WTC11 (cell line): ENCODE results near the gene NPIPB6. TPM values are rescaled to one million over a fixed set of nuclear protein-coding genes. Genes with fewer than 3 reads are reported as not detected.

ENCODE experiments used
- ARID4B ChIP-seq: sonication (generic); formaldehyde crosslinking; IDR thresholded peaks from 2 replicates; pipeline ENCODE4 v1.8.0; 2023; ENCODE audit warnings: missing genetic modification reagents, mild to moderate bottlenecking, borderline replicate concordance
- ATF3 ChIP-seq: sonication (generic); formaldehyde crosslinking; conservative IDR thresholded peaks from 2 replicates; pipeline ENCODE4 v1.8.1; 2022; ENCODE audit warnings: mild to moderate bottlenecking, missing genetic modification reagents
- CBFB ChIP-seq: sonication (generic); formaldehyde crosslinking; IDR thresholded peaks from 2 replicates; pipeline ENCODE4 v1.8.1; 2022; ENCODE audit warnings: mild to moderate bottlenecking, low read depth, missing genetic modification reagents
- E2F5 ChIP-seq: sonication (generic); formaldehyde crosslinking; IDR thresholded peaks from 2 replicates; pipeline ENCODE4 v1.8.1; 2022; ENCODE audit warnings: mild to moderate bottlenecking, moderate library complexity, missing genetic modification reagents
- ETV6 ChIP-seq: sonication (generic); formaldehyde crosslinking; IDR thresholded peaks from 2 replicates; pipeline ENCODE4 v1.8.1; 2022; ENCODE audit warnings: mild to moderate bottlenecking, missing genetic modification reagents
- FOXK1 ChIP-seq: sonication (generic); formaldehyde crosslinking; IDR thresholded peaks from 2 replicates; pipeline ENCODE4 v1.8.0; 2022; ENCODE audit warnings: mild to moderate bottlenecking, moderate library complexity, missing genetic modification reagents
- FOXP4 ChIP-seq: sonication (generic); formaldehyde crosslinking; IDR thresholded peaks from 2 replicates; pipeline ENCODE4 v1.8.0; 2022; ENCODE audit warnings: mild to moderate bottlenecking, missing genetic modification reagents
- IRF1 ChIP-seq: sonication (generic); formaldehyde crosslinking; IDR thresholded peaks from 2 replicates; pipeline ENCODE4 v1.8.0; 2023; ENCODE audit warnings: missing genetic modification reagents
- KAT7 ChIP-seq: sonication (generic); formaldehyde crosslinking; IDR thresholded peaks from 2 replicates; pipeline ENCODE4 v1.8.1; 2023; ENCODE audit warnings: missing genetic modification reagents, mild to moderate bottlenecking, borderline replicate concordance
- NR1H2 ChIP-seq: sonication (generic); formaldehyde crosslinking; IDR thresholded peaks from 2 replicates; pipeline ENCODE4 v1.9.0; 2021; ENCODE audit warnings: mild to moderate bottlenecking, moderate library complexity, missing genetic modification reagents
- RORB ChIP-seq: fragments of 250-450 bp; sonication (Bioruptor Pico); IDR thresholded peaks from 2 replicates; pipeline ENCODE4 v1.9.0; 2021; ENCODE audit warnings: mild to moderate bottlenecking
- SMAD4 ChIP-seq: sonication (generic); formaldehyde crosslinking; IDR thresholded peaks from 2 replicates; pipeline ENCODE4 v1.8.0; 2022; ENCODE audit warnings: mild to moderate bottlenecking, missing genetic modification reagents
- ZMAT4 ChIP-seq: fragments of 250-450 bp; sonication (Bioruptor Pico); IDR thresholded peaks from 2 replicates; pipeline ENCODE4 v1.9.0; 2021; ENCODE audit warnings: mild to moderate bottlenecking
- ZNF219 ChIP-seq: sonication (generic); formaldehyde crosslinking; IDR thresholded peaks from 2 replicates; pipeline ENCODE4 v1.8.0; 2023; ENCODE audit warnings: missing genetic modification reagents, mild to moderate bottlenecking, borderline replicate concordance
- ZNF232 ChIP-seq: sonication (generic); formaldehyde crosslinking; IDR thresholded peaks from 2 replicates; pipeline ENCODE4 v1.8.0; 2022; ENCODE audit warnings: mild to moderate bottlenecking, missing genetic modification reagents
- ZNF423 ChIP-seq: fragments of 250-450 bp; sonication (Bioruptor Pico); IDR thresholded peaks from 2 replicates; pipeline ENCODE4 v2.1.2; 2022; ENCODE audit warnings: mild to moderate bottlenecking, moderate library complexity
- total RNA-seq: library from RNA; stranded (reverse); gene quantifications from 3 replicates; pipeline ENCODE4 v1.2.3, GENCODE V29; 2021
- TF ChIP-seq, protein P1 (sequence below): sonication (generic); formaldehyde crosslinking; IDR thresholded peaks from 2 replicates; pipeline ENCODE4 v1.8.0; 2023; ENCODE audit warnings: mild to moderate bottlenecking, missing genetic modification reagents
- TF ChIP-seq, protein P2 (sequence below): fragments of 250-450 bp; sonication (Bioruptor Pico); IDR thresholded peaks from 2 replicates; pipeline ENCODE4 v1.8.0; 2021; ENCODE audit warnings: mild to moderate bottlenecking
- TF ChIP-seq, protein P3 (sequence below): sonication (generic); formaldehyde crosslinking; IDR thresholded peaks from 2 replicates; pipeline ENCODE4 v1.8.1; 2023; ENCODE audit warnings: mild to moderate bottlenecking, missing genetic modification reagents

Gene NPIPB6
- total RNA-seq, 1 experiment from 2014 or later, result 0.83 TPM

DNA sequence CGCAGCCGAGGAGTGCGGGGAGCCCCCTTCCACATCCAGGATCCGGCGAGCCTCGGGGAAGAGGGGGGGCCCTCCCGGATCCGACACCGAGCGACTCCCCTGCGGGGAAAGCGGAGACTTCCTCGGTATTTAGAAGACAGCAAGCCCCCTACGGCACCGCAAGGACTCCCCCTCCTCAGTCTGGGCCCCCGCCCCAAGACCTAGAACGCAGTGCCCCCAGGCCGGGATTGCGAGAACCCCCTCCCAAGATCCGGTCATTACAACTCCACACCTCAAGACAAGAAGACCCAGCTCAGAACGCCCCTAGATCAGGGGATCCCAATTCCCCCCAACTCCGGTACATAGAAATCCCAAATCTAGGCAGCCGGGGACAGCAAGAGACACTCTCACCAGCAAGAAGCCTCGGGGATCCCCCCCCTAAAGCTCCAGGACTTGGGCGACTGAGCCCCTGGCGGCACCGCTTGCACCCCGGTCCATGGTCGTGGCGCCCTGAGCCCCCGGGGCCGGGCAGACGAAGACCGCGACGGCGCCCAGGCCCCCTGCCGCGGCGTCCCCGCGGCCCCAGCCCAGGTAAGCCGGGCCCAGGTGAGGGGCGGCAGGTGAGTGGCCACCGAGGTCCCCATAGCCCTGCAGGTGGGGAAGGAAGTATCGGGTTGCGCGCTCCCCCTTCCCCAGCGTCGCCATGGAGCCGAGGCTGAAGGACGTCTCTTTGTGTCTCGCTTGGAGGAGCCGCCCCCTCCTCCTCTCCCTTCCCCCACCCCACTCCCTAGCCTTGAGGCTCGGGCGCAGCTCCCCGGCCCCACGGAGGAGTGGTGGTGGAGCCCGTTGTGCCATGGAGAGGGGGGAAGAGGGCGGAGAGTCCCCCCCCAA, 70.3 kb downstream of the NPIPB6 start (continued):
- 0 out of 2 replicates have a peak, but pooled peaks have one; percentile 18 for TF ChIP-seq SMAD4 (CRISPR knock-in tag)
- no peak for TF ChIP-seq ZNF232 (CRISPR knock-in tag)
- TF ChIP-seq CBFB (CRISPR knock-in tag), result 0 out of 2 replicates have a peak, but pooled peaks have one; percentile 45
- peak; percentile 71 for TF ChIP-seq ETV6 (CRISPR knock-in tag)
- no peak for TF ChIP-seq NR1H2 (CRISPR knock-in tag)
- no peak for TF ChIP-seq ZMAT4 (CRISPR knock-in tag)
- TF ChIP-seq, protein P1, sequence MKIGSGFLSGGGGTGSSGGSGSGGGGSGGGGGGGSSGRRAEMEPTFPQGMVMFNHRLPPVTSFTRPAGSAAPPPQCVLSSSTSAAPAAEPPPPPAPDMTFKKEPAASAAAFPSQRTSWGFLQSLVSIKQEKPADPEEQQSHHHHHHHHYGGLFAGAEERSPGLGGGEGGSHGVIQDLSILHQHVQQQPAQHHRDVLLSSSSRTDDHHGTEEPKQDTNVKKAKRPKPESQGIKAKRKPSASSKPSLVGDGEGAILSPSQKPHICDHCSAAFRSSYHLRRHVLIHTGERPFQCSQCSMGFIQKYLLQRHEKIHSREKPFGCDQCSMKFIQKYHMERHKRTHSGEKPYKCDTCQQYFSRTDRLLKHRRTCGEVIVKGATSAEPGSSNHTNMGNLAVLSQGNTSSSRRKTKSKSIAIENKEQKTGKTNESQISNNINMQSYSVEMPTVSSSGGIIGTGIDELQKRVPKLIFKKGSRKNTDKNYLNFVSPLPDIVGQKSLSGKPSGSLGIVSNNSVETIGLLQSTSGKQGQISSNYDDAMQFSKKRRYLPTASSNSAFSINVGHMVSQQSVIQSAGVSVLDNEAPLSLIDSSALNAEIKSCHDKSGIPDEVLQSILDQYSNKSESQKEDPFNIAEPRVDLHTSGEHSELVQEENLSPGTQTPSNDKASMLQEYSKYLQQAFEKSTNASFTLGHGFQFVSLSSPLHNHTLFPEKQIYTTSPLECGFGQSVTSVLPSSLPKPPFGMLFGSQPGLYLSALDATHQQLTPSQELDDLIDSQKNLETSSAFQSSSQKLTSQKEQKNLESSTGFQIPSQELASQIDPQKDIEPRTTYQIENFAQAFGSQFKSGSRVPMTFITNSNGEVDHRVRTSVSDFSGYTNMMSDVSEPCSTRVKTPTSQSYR (CRISPR knock-in tag), result 0 out of 2 replicates have a peak, but pooled peaks have one; percentile 74
- no peak for TF ChIP-seq ATF3
- peak; percentile 83; the same call in 1 of the 2 replicates for TF ChIP-seq FOXP4 (CRISPR knock-in tag)
- TF ChIP-seq E2F5 (CRISPR knock-in tag), result 0 out of 2 replicates have a peak, but pooled peaks have one; percentile 63
- peak; percentile 82 for TF ChIP-seq ZNF423 (CRISPR knock-in tag)
- TF ChIP-seq ZNF219 (CRISPR knock-in tag), result peak; percentile 73; the same call in 1 of the 2 replicates
- TF ChIP-seq RORB (CRISPR knock-in tag), result no peak
- peak; percentile 92; the same call in 1 of the 2 replicates for TF ChIP-seq KAT7 (CRISPR knock-in tag)
- TF ChIP-seq, protein P2, sequence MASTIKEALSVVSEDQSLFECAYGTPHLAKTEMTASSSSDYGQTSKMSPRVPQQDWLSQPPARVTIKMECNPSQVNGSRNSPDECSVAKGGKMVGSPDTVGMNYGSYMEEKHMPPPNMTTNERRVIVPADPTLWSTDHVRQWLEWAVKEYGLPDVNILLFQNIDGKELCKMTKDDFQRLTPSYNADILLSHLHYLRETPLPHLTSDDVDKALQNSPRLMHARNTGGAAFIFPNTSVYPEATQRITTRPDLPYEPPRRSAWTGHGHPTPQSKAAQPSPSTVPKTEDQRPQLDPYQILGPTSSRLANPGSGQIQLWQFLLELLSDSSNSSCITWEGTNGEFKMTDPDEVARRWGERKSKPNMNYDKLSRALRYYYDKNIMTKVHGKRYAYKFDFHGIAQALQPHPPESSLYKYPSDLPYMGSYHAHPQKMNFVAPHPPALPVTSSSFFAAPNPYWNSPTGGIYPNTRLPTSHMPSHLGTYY, result no peak
- no peak for TF ChIP-seq ARID4B (CRISPR knock-in tag)
- TF ChIP-seq IRF1 (CRISPR knock-in tag), result no peak
- peak; percentile 68 for TF ChIP-seq FOXK1
- TF ChIP-seq, protein P3, sequence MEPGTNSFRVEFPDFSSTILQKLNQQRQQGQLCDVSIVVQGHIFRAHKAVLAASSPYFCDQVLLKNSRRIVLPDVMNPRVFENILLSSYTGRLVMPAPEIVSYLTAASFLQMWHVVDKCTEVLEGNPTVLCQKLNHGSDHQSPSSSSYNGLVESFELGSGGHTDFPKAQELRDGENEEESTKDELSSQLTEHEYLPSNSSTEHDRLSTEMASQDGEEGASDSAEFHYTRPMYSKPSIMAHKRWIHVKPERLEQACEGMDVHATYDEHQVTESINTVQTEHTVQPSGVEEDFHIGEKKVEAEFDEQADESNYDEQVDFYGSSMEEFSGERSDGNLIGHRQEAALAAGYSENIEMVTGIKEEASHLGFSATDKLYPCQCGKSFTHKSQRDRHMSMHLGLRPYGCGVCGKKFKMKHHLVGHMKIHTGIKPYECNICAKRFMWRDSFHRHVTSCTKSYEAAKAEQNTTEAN (CRISPR knock-in tag), result peak; percentile 18
